ENCODE results near the gene SFXN5.

Gene SFXN5

GRCh38 chr2:72985891-72986683 lies 85.4 kb downstream of the SFXN5 start:
- TF ChIP-seq MAX (IDR thresholded peaks at IDR 0.05) (no peak), ZBTB7A (IDR thresholded peaks at IDR 0.05; ENCODE audit: low read depth) (no peak), CREB1 (IDR thresholded peaks at IDR 0.05; ENCODE audit: low read depth) (no peak), FOXM1 (IDR thresholded peaks at IDR 0.05; ENCODE audit: borderline replicate concordance, low read depth) (no peak), EP300 (IDR thresholded peaks at IDR 0.05; ENCODE audit: borderline replicate concordance) (no peak), CEBPB (IDR thresholded peaks at IDR 0.05) (no peak), YY1 (IDR thresholded peaks at IDR 0.05; ENCODE audit: low read depth) (no peak)
- TF ChIP-seq, protein P1, sequence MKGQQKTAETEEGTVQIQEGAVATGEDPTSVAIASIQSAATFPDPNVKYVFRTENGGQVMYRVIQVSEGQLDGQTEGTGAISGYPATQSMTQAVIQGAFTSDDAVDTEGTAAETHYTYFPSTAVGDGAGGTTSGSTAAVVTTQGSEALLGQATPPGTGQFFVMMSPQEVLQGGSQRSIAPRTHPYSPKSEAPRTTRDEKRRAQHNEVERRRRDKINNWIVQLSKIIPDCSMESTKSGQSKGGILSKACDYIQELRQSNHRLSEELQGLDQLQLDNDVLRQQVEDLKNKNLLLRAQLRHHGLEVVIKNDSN (IDR thresholded peaks at IDR 0.05) = no peak

- TF ChIP-seq REST (IDR thresholded peaks at IDR 0.05; ENCODE audit: low read depth) (no peak), CREB1 (IDR thresholded peaks at IDR 0.05; ENCODE audit: low read depth) (no peak), TCF12 (IDR thresholded peaks at IDR 0.05; ENCODE audit: low read depth) (no peak), EP300 (IDR thresholded peaks at IDR 0.05; ENCODE audit: borderline replicate concordance) (no peak), FOXM1 (IDR thresholded peaks at IDR 0.05; ENCODE audit: borderline replicate concordance, low read depth) (no peak), CEBPB (IDR thresholded peaks at IDR 0.05) (no peak), TAF1 (IDR thresholded peaks at IDR 0.05; ENCODE audit: low read depth) (no peak), TEAD4 (IDR thresholded peaks at IDR 0.05) (no peak), NFIC (IDR thresholded peaks at IDR 0.05) (no peak), EGR1 (IDR thresholded peaks at IDR 0.05) (no peak), ZBTB7A (IDR thresholded peaks at IDR 0.05; ENCODE audit: low read depth) (no peak), YY1 (IDR thresholded peaks at IDR 0.05; ENCODE audit: low read depth) (no peak), MAX (IDR thresholded peaks at IDR 0.05) (no peak), RAD21 (IDR thresholded peaks at IDR 0.05; ENCODE audit: low read depth) (no peak)
- TF ChIP-seq, protein P1 (IDR thresholded peaks at IDR 0.05) = no peak
Observed at GRCh38 chr2:72985136-72985535, 86.4 kb downstream of the SFXN5 start.

DNA sequence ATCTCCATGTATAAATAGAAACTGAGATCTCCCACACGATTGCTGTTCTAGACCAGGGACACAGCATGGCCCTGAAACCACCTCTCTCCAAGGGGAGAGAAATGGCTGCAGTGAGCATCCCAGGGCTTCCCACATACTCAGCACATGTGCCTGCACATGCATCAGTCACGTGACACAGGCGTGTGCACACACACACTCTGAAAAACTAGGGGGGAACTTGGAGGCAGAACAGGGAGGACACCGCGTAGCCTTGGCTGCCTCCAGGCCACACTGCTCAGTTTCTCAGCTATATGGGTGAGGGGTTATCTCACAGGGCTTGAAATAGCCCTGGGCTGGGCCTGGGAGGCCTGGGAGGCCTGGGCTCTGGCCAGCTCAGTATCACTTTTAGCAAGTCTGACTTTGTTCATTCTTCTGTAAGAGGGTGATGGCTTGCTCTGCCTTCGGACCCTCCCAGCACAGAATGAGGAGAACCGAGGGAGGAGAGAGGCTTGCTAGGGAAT lies 87.3 kb downstream of the SFXN5 start:
- TF ChIP-seq NFIC (IDR thresholded peaks at IDR 0.05) (no peak), REST (IDR thresholded peaks at IDR 0.05; ENCODE audit: low read depth) (no peak), MAX (IDR thresholded peaks at IDR 0.05) (no peak), EGR1 (IDR thresholded peaks at IDR 0.05) (no peak), EP300 (IDR thresholded peaks at IDR 0.05; ENCODE audit: borderline replicate concordance) (no peak), TAF1 (IDR thresholded peaks at IDR 0.05; ENCODE audit: low read depth) (no peak), CREB1 (IDR thresholded peaks at IDR 0.05; ENCODE audit: low read depth) (no peak), ZBTB7A (IDR thresholded peaks at IDR 0.05; ENCODE audit: low read depth) (no peak), TEAD4 (IDR thresholded peaks at IDR 0.05) (no peak)

DNA sequence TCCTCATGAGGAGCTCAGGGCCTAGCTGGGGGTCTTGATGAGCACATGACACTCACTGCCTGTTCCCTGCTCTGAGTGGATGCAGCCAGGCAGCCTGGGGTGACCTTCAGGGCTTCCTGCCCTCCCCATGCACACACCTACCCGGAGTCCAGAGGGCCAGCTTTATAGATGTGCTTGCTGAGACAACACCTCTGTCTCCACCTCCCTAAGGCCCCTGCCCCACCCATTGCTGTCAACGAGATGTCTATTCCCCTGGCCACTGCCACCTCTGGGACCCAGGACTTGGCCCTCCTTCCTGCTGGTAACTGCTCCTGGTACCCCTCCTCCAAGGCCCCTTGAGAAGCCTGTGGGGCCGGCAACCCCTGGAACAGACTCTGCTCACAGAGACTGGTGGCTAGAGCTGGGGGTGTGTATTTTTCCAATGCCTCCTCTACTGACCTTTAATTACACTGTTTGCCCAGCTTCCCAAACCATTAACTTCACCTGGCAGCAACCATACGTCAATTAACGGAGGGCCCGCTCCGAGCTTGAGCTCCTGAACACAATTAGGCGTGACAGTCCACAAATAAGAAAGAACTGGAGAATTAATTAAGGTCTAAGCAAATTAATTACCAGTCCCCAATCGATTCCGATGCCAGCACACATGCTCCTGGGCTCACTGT lies 87.9 kb downstream of the SFXN5 start:
- TF ChIP-seq TAF1 (IDR thresholded peaks at IDR 0.05; ENCODE audit: low read depth) (no peak), CREB1 (IDR thresholded peaks at IDR 0.05; ENCODE audit: low read depth) (no peak), TEAD4 (IDR thresholded peaks at IDR 0.05) (no peak), EP300 (IDR thresholded peaks at IDR 0.05; ENCODE audit: borderline replicate concordance) (no peak), MAX (IDR thresholded peaks at IDR 0.05) (no peak), TCF12 (IDR thresholded peaks at IDR 0.05; ENCODE audit: low read depth) (no peak), YY1 (IDR thresholded peaks at IDR 0.05; ENCODE audit: low read depth) (no peak), EGR1 (IDR thresholded peaks at IDR 0.05) (no peak), RAD21 (IDR thresholded peaks at IDR 0.05; ENCODE audit: low read depth) (no peak), FOXM1 (IDR thresholded peaks at IDR 0.05; ENCODE audit: borderline replicate concordance, low read depth) (no peak), NFIC (IDR thresholded peaks at IDR 0.05) (no peak), REST (IDR thresholded peaks at IDR 0.05; ENCODE audit: low read depth) (no peak), ZBTB7A (IDR thresholded peaks at IDR 0.05; ENCODE audit: low read depth) (no peak), CEBPB (IDR thresholded peaks at IDR 0.05) (no peak)
- TF ChIP-seq, protein P1 (IDR thresholded peaks at IDR 0.05) = no peak
